CD4-positive, alpha-beta T cell treated with Interleukin-17A for 1 hour (primary cell): ENCODE data around the gene MYO7A.

Experiments used
- DNase-seq: peaks from one replicate; pipeline ENCODE4 v3.0.0-alpha.2; 2020

Gene MYO7A

DNA sequence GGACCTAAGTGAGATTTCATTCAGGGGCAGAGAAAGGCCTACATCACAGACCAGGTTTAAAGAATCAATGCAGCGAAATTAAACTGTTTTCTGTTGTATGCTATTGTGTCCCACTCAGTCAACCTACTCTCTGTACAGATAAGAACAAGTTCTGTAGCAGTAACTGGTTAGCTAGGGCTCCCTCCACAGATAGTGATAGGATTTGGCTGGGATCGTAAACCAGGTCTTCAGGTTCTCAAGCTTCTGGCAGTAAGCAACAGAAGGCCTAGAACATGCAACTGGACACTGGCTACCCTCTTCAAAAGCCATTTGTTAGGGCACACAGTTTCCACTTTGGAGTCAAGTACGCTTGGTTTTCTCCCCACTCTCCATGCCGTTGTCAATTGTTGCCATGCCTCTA is 104.2 kb downstream of the MYO7A start:
- no peak for DNase-seq

DNA sequence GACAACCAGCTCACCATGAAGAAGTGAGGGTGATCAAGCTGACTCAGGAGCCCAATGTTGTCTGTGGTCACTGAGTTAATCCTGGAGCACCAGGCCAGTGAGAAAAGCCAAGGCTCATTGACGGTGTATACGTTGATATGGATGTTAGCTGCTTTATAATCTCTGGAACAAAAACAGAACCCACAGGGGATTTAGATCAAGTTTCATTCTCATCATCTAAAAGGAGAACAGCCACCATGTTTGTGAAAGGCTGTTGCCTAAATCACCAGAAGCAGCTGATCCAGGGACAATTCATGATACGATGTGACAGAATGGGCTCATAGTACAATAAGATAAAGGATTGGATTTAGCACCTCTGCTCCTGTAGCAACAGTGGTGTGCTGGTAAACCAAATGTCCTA is 105.0 kb downstream of the MYO7A start:
- DNase-seq = no peak

DNA sequence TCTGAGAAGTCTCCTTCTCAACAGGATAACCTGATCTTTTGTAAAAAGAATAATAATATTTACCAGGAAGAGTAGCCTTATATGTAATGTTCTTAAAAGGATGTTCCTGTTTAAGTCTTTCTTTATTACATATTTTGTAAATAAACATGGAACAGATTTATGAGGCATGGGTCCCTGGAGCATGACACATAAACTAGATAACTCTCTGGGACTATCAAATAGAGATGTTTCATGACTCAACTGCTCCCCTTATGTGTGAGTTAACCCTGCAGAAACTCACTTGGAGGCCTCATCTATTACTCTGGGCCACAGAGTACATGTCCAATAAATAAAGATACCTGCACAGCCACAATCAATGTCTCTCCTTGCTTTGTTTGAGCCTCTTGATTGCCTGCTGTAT is 108.9 kb downstream of the MYO7A start:
- no peak for DNase-seq

DNA sequence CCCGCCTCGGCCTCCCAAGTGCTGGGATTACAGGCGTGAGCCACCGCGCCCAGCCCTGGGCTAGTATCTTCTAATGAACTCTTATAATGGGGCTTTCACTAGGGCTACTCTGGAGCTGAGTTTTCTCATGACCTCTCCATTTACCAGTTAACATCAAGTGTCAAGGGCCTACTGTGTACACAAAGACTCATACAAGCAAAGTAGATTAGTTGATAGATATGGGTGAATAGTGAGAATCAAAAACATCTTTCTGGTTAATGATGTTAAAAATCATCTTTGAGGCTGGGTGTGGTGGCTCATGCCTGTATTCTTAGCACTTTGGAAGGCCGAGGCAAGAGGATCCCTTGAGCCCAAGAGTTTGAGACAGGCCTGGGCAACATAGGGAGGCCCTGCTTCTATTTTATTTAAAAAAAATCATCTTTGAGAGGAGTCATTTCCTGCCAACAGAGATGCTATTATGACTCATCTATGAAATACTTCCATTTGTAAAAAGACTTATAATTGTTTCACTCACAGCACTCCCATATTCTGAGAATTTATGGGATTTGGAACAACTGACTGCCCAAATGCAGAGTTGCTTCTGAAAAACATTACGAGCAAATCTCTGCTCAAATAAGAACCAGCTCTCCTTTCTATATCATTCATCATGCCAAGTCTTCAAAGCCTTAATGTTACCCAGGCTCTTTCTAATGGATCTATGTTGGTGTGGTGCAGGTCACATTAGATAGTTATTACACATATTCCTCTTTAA is 116.4 kb downstream of the MYO7A start:
- DNase-seq = no peak

DNA sequence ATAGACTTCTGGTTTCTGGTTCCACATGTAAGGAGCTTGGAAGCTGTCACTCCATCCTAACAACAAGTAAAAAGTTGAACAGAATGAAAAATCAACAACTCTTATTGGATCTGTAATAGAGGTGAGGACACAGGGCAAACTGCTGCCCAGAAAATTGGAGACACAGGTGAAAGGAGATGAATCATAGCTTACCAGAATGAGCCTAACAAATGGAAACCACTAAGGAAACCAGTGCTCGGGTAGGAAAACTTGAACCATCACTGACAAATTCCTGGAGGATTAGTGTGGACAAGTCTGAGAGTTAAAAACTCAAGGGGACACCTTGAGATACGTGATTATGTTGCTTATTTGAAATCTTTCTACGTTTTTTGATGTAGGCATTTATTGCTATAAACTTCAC is 121.4 kb downstream of the MYO7A start:
- no peak for DNase-seq

DNA sequence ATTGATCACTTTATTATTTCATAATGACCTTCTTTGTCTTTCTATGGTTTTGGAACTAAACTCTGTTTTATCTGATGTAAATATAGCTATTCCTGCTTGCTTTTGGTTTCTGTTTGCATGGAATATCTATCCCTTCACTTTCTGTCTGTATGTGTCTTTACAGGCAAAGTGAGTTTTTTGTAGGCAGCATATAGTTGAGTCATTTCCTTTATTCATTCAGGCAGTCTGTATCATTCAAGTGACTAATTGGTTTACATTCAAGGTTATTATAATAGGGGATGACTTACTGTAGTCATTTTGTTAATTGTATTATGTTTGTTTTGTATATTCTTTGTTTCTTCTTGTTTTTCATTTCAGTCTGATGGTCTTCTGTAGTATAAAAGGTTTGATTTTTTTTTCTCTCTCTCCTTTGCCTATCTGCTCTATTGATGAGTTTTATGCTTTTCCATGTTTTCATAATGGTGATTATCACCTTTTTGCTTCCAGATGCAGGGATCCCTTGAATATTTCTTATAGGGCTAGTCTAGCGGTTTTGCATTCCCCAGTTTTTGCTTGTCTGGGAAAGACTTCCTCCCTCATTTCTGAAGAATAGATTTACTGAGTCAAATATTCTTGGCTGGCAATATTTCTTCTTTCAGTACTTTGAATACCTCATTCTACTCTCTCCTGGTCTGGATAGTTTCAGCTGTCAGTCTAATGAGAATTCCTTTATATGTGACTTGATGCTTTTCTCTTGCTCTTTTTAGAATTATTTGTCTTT is 123.0 kb downstream of the MYO7A start:
- no peak for DNase-seq

DNA sequence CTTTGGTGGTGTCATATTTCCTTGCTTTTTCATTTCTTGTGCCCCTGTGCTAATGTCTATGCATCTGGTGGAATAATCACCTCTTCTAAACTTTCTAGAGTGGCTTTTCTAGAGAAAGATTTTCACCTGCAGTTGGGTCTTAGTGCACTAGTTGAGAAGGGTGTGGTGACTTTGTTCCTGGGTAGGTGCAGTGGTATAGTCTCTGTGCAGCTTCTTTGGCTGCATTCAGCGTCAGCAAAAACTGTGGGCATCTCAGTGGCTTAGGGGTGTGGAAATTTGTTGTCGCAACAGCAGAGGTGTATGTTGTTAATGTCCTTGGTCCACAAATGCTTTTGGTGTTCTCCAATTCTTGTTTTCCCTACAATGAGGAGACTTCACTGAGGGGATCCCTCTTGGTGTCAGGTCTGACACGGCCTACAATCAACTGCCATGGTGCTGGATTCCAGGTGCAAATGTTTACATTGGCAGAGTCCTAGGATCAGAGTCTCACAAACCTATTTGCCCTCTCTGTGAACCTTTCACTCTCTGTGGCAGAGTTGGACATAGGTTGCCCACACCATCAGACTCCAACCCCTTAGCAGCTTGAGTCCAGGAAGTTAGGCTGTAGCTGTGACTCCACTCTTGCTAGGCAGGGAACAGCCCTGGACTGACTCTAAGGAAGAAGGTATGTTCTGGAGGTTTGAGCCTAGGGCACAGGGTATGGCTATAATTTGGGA is 124.7 kb downstream of the MYO7A start:
- DNase-seq = no peak

DNA sequence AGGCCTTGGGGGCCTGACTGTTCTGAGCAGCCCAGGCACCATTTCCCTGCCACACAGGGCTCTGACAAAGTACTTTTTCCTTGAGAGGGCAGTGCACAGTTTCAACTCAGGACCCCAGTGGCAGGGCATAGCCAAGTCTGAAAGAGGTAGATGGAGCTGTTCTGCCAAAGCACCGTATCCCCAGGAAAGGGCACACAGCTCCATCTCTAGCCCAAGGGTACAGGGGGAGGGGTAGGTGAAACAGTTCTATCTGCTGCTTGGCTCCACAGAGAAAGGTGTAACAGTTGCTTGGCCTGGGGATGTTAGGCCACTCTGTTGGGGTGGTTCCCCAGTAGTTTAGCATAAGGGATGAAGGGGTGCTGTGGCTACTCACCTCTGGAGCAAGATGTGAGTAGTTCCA is 125.6 kb downstream of the MYO7A start:
- DNase-seq = no peak

DNA sequence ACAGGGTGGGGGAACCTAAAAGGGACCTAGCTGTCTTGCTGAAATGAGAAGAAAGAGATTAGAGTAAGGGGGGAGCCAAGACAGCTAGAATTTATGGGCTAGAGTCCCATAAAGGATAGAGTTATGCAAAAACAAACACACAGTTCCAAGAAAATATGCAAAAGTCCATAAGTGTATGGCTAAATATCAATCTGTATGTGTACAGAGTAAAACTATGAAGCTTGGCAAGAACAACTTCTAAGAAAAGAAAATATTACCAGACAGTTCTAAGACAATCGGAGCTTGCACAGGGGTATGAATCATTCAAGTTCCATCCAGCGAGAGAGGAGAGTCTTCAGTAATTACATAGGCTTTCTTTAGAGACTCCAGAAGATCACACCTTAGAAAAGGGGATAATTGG is 131.6 kb downstream of the MYO7A start:
- DNase-seq = no peak

DNA sequence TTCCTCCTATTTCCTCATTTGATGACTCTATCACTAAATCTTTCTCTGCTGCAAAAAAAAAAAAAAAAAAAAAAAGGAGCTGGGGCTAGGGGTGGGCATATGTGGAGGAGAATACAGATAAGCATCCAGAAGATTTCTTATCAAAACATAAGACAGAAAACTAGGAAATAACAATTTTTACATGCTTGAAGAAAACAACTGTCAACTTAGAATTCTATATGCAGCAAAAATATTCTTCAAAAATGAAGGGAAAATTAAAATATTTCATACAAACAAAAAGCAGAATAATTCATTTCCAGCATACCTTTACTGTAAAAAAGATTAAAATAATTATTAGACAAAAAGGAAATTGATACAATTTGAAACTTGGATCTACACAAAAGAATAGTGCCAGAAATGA is 134.8 kb downstream of the MYO7A start:
- no peak for DNase-seq
